GM12865 (cell line): ENCODE results near the gene PCDH7.

Experiments used
- DNase-seq: peaks from one replicate; pipeline ENCODE4 v3.0.0; 2010; ENCODE audit warnings: low read depth
- H3K4me3 ChIP-seq: 2 replicates; pipeline ENCODE4 v1.5.1; 2011; ENCODE audit warnings: mild to moderate bottlenecking, low read depth, low read length, control low read depth
- CTCF ChIP-seq: IDR thresholded peaks from 2 replicates; pipeline ENCODE4 v1.5.1; 2011; ENCODE audit warnings: low read length, control low read depth, low read depth, inconsistent platforms; ENCODE audit not compliant: insufficient read depth; ENCODE audit errors: missing control alignments

PCDH7 gene

GRCh38 chr4:30720021-30720660 is at the start of gene PCDH7:
TSS of gene PCDH7 (plus strand) at chr4:30720369. CDS start at chr4:30721423, 1,054 bp downstream.
- TF ChIP-seq CTCF: no peak
- H3K4me3 ChIP-seq: peak within 1 kb of the TSS; percentile 22
- no peak for DNase-seq

GRCh38 chr4:30671926-30672448 is 48.2 kb upstream of the PCDH7 start:
- no peak overlapping the region for H3K4me3 ChIP-seq
- TF ChIP-seq CTCF: no peak
- no peak for DNase-seq

GRCh38 chr4:30696191-30696590 is 24.0 kb upstream of the PCDH7 start:
- DNase-seq: no peak
- TF ChIP-seq CTCF: no peak
- no peak overlapping the region for H3K4me3 ChIP-seq

GRCh38 chr4:30714408-30715031 is 5.6 kb upstream of the PCDH7 start:
- TF ChIP-seq CTCF: peak; percentile 53
- DNase-seq: peak; percentile 28
- no peak overlapping the region for H3K4me3 ChIP-seq

GRCh38 chr4:30716158-30716557 is 4.0 kb upstream of the PCDH7 start:
- no peak for DNase-seq
- TF ChIP-seq CTCF: peak; percentile 28
- peak overlapping the region; percentile 50 for H3K4me3 ChIP-seq

GRCh38 chr4:30716681-30717207 is 3.4 kb upstream of the PCDH7 start:
- no peak for TF ChIP-seq CTCF
- DNase-seq: peak; percentile 31
- peak overlapping the region; percentile 50 for H3K4me3 ChIP-seq
